Gastroesophageal sphincter (tissue), 4 donors: ENCODE data around the gene PTPRK. TPM values are rescaled to one million over a fixed set of nuclear protein-coding genes. Genes with fewer than 3 reads are reported as not detected.

Experiments used
- ATAC-seq: fragments of 150-250 bp; one replicate; pipeline ENCODE4 v1.9.1; 2016; ENCODE audit warnings: mild to moderate bottlenecking, moderate library complexity
- H3K27ac ChIP-seq, 4 donors: fragments of 200-600 bp; sonication (generic) in 3 of 4; 1 replicate in 3 of 4; 2 replicates in 1 of 4; pipeline ENCODE4 v1.5.1; 2016 to 2019
- H3K27me3 ChIP-seq: fragments of 200-600 bp; sonication (generic); one replicate; pipeline ENCODE4 v1.5.1; 2019
- H3K36me3 ChIP-seq, 2 donors: fragments of 200-600 bp; sonication (generic); one replicate each; pipeline ENCODE4 v1.5.1; 2019; ENCODE audit warnings: control low read depth in 1 of 2
- H3K4me1 ChIP-seq, 3 donors: fragments of 200-600 bp; sonication (generic); 1 replicate in 2 of 3; 2 replicates in 1 of 3; pipeline ENCODE4 v1.5.1; 2016 to 2019; ENCODE audit warnings: control low read depth in 2 of 3
- H3K4me3 ChIP-seq, 2 donors: fragments of 200-600 bp; sonication (generic); one replicate each; pipeline ENCODE4 v1.5.1; 2019; ENCODE audit warnings: mild to moderate bottlenecking in 1 of 2, moderate library complexity in 1 of 2
- H3K9me3 ChIP-seq, 3 donors: fragments of 200-600 bp; sonication (generic); one replicate each; pipeline ENCODE4 v1.5.1; 2017 to 2019; ENCODE audit warnings: control low read depth in 2 of 3
- CTCF ChIP-seq, 4 experiments: fragments of 200-600 bp in 2 of 4; fragments of 450-650 bp in 2 of 4; sonication (generic) in 1 of 4; IDR thresholded peaks; one replicate each; pipeline ENCODE4 v1.5.1; 2017 to 2019; ENCODE audit warnings: antibody characterized with exemption in 4 of 4, mild to moderate bottlenecking in 2 of 4, moderate library complexity in 2 of 4
- EP300 ChIP-seq: sonication (generic); formaldehyde crosslinking; IDR thresholded peaks from one replicate; pipeline ENCODE4 v1.6.1; 2017; ENCODE audit warnings: antibody characterized with exemption, mild to moderate bottlenecking
- POLR2A ChIP-seq, 2 donors: fragments of 450-650 bp; IDR thresholded peaks; one replicate each; pipeline ENCODE4 v1.6.1; 2017; ENCODE audit warnings: antibody characterized with exemption in 2 of 2, mild to moderate bottlenecking in 2 of 2, moderate library complexity in 1 of 2
- POLR2AphosphoS5 ChIP-seq: sonication (generic); formaldehyde crosslinking; IDR thresholded peaks from one replicate; pipeline ENCODE4 v1.6.1; 2017; ENCODE audit warnings: antibody characterized with exemption
- WGBS, 2 donors: methylation state at CpG; one replicate each; pipeline ENCODE4 v1.1.5; 2018; ENCODE audit warnings: low coverage in 1 of 2; 5-methylcytosine and 5-hydroxymethylcytosine counted together
- total RNA-seq, 4 donors: library from RNA; depleted of rRNA; stranded (reverse); fragments of >200 nt; gene quantifications; one replicate each; pipeline ENCODE4 v1.1.0, GENCODE V29; 2016

The PTPRK gene
- total RNA-seq, 4 donors from 2014 or later, result 42.0 to 47.6 (median 45.8) TPM

- WGBS, 2 donors, result 62 to 67% methylated on average over 1 of the region's 1 CpG
- TF ChIP-seq CTCF (IDR thresholded peaks at IDR 0.05) (no peak), POLR2AphosphoS5 (no peak), EP300 (no peak), POLR2A (IDR thresholded peaks at IDR 0.05) (no peak)
- ATAC-seq, result no peak
- Histone ChIP-seq H3K4me3 (no peak overlapping the region), H3K4me1 (peaks cover 0 to 11% (median 0%) of the 10 kb centered on the region in 3 donors), H3K9me3 (no peaks in the 10 kb centered on the region), H3K36me3 (no peaks in the 10 kb centered on the region), H3K27ac (no peak overlapping the region), H3K27me3 (no peaks in the 10 kb centered on the region)
Measured at GRCh38 chr6:128238225-128238624, 282.2 kb downstream of the PTPRK start.

- Histone ChIP-seq H3K27ac (no peak overlapping the region), H3K4me1 (peaks cover 0 to 9% (median 0%) of the 10 kb centered on the region in 3 donors), H3K36me3 (no peaks in the 10 kb centered on the region), H3K9me3 (no peaks in the 10 kb centered on the region), H3K4me3 (no peak overlapping the region), H3K27me3 (no peaks in the 10 kb centered on the region)
- TF ChIP-seq POLR2A (IDR thresholded peaks at IDR 0.05), result no peak
- TF ChIP-seq CTCF (IDR thresholded peaks at IDR 0.05), result no peak
- no peak for TF ChIP-seq EP300
- TF ChIP-seq POLR2AphosphoS5, result no peak
- ATAC-seq, result no peak
- 94 to 97% methylated on average over 4 of the region's 4 CpGs for WGBS, 2 donors
Measured at GRCh38 chr6:128235556-128235955, 284.8 kb downstream of the PTPRK start.

GRCh38 chr6:128233531-128233930, 286.9 kb downstream of the PTPRK start:
- no peak for ATAC-seq
- TF ChIP-seq EP300 (no peak), POLR2A (IDR thresholded peaks at IDR 0.05) (no peak), POLR2AphosphoS5 (no peak), CTCF (IDR thresholded peaks at IDR 0.05) (no peak)
- 91 to 96% methylated on average over 3 to 6 of the region's 6 CpGs for WGBS, 2 donors
- Histone ChIP-seq H3K27me3 (no peaks in the 10 kb centered on the region), H3K27ac (no peak overlapping the region), H3K36me3 (no peaks in the 10 kb centered on the region), H3K4me1 (no peaks in the 10 kb centered on the region), H3K9me3 (no peaks in the 10 kb centered on the region), H3K4me3 (no peak overlapping the region)

- no peaks in the 10 kb centered on the region for H3K36me3 ChIP-seq
- 88 to 94% methylated on average over 7 of the region's 7 CpGs for WGBS, 2 donors
Measured at GRCh38 chr6:128230267-128230989, 290.0 kb downstream of the PTPRK start.

More at GRCh38 chr6:128230267-128230989, 290.0 kb downstream of the PTPRK start:
- ATAC-seq, result no peak
- H3K9me3 ChIP-seq, result no peaks in the 10 kb centered on the region
- no peaks in the 10 kb centered on the region for H3K27me3 ChIP-seq
- no peak overlapping the region for H3K4me3 ChIP-seq
- TF ChIP-seq CTCF (IDR thresholded peaks at IDR 0.05) (no peak), POLR2AphosphoS5 (no peak), POLR2A (IDR thresholded peaks at IDR 0.05) (no peak), EP300 (no peak)
- H3K27ac ChIP-seq, result no peak overlapping the region
- H3K4me1 ChIP-seq, result no peaks in the 10 kb centered on the region
